ENCODE measurements around the gene CELF5.

Gene CELF5

GRCh38 chr19:3224346-3225168 lies at the start of gene CELF5:
Gene CELF5 (plus strand): TSS chr19:3224661. CDS start chr19:3224740, 79 bp downstream.
- DNase-seq: peak in 1 of 2 experiments; percentile 56

DNA sequence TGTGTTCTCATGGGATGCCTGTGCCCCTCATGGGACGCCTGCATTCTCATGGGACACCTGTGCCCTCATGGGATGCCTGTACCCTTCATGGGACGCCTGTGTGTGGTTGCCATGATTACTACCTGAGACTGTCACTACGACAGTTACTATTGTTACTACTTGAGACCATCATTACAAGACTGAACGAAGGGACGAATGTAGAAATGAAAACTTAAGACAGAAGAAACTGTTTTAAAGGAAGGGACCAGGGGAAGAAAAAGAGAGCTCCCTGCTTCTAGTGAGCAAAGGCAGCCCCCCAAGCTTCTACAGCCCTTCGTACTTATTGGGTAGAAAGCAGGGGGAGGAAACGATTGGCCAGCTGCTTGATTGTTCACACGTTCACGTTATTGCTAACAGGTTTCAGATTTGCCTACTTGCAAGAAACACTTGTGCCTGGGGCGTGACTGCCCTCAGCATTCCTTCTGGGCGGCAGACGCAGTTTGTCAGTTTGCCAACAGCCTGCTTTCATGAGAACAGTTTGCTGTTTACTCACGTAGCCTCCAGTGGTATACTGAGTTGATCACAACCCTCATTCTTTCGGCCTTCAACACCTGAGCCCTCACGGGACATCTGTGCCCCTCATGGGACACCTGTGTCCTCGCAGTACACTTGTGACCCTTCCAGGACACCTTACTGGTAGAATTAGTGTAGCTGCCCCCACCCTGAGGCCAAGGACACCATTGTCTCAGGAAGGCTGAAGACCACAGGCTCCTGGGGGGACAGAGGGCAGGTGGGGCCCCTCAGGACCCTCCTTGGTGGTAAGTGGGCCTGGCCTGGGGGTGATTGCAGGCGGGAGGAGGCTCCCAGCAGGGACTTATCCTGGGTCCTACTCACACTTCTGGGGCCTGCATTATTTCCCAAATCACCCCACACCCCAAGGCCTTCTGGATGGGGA lies 48.4 kb upstream of the CELF5 start:
- DNase-seq: peak in 1 of 2 experiments; percentile 51

GRCh38 chr19:3176715-3177501 lies 47.6 kb upstream of the CELF5 start:
- no peak for DNase-seq

- DNase-seq: no peak
Observed at GRCh38 chr19:3178377-3178972, 46.0 kb upstream of the CELF5 start, which contains the start of gene S1PR4. Gene S1PR4 (plus strand): TSS chr19:3178769. CDS start chr19:3178793, 24 bp downstream.

DNA sequence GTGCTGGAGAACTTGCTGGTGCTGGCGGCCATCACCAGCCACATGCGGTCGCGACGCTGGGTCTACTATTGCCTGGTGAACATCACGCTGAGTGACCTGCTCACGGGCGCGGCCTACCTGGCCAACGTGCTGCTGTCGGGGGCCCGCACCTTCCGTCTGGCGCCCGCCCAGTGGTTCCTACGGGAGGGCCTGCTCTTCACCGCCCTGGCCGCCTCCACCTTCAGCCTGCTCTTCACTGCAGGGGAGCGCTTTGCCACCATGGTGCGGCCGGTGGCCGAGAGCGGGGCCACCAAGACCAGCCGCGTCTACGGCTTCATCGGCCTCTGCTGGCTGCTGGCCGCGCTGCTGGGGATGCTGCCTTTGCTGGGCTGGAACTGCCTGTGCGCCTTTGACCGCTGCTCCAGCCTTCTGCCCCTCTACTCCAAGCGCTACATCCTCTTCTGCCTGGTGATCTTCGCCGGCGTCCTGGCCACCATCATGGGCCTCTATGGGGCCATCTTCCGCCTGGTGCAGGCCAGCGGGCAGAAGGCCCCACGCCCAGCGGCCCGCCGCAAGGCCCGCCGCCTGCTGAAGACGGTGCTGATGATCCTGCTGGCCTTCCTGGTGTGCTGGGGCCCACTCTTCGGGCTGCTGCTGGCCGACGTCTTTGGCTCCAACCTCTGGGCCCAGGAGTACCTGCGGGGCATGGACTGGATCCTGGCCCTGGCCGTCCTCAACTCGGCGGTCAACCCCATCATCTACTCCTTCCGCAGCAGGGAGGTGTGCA lies 45.3 kb upstream of the CELF5 start:
- DNase-seq: no peak

GRCh38 chr19:3179739-3180293 lies 44.6 kb upstream of the CELF5 start:
- DNase-seq: no peak

GRCh38 chr19:3183721-3184641 lies 40.5 kb upstream of the CELF5 start:
- DNase-seq: no peak

GRCh38 chr19:3184847-3185460 lies 39.5 kb upstream of the CELF5 start:
- DNase-seq: peak; percentile 80 to 83

- peak; percentile 95 to 96 for DNase-seq
Observed at GRCh38 chr19:3185461-3186159, 38.9 kb upstream of the CELF5 start, which contains the start of gene NCLN. Gene NCLN (plus strand): TSS chr19:3185930. CDS start chr19:3186031, 101 bp downstream.

GRCh38 chr19:3186160-3186688 lies 38.2 kb upstream of the CELF5 start:
- DNase-seq: peak in 1 of 2 experiments; percentile 20

DNA sequence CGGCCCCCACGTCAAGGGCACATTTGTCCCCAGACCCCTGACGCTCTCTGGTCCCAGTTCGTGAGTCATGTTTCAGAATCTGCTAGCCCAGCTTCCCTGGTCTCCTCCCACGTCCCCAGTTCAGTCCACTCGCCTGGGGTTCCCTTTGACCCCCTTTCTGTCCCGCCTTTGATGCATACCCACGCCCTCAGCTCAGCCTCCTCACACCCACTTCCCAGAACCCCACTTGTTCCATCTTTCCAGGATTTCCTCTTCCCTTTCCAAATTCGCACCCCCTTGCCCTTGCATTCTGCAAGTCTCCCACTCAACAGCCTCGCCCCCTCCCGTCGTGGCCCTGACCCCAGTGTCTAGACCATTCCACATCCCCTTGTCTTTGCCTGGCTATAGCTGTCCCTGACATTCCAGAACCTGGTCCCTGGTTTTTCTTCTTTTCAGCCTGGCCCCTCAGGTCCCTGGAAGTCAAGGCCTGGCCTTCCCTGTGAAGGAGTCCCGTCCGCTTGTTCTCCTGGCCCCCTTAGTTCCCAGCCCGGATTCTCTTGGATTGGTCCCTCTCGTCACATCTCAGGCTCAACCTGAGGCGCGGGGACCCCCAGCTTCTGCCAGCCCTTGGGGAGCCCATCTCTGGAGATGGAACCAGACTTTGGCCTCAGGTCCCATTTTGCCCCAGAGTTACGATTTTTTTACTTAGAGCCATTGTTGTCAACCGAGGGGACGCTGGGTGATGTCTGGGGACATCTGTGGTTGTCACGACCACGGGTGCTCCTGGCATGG lies 37.4 kb upstream of the CELF5 start:
- DNase-seq: no peak

DNA sequence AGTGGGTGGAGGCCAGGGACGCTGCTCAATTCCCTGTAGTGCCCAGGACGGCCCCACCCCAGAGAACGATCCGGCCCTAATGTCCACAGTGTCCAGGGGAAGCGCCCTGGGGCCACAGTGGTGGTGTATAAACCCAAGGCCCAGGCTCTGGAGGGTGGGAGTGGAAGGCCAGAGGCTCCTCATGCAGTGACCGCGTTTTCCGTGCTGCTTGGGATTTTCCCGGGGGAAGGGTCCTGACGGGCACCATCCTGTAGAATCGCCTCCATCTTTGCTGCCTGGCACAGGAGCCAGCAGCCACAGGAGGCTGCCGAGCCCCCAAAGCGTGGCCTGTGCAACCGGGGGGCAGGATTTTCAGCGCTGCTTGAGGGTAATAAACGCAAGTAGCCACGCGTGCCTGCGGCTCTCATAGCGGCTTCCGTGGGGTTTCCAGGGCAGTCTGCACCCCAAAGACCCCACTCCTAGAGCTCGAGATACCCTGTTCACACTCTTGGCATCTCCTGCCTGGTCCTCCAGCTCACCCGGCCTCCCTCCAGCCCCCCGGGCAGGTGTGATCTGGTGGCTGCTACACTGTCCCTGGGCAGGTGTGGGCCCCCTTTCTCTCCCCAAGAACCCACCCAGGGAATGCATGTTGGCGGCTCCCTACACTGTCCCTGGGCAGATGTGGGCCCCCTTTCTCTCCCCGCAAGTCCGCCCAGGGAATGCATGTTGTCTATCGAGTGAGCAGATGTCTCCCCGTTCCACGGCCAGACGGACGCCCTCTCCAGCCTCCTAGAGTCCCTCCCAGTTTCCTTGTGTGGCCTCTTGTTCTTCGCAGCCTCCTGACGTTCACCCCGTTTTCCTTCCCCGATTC lies 36.6 kb upstream of the CELF5 start:
- no peak for DNase-seq

DNA sequence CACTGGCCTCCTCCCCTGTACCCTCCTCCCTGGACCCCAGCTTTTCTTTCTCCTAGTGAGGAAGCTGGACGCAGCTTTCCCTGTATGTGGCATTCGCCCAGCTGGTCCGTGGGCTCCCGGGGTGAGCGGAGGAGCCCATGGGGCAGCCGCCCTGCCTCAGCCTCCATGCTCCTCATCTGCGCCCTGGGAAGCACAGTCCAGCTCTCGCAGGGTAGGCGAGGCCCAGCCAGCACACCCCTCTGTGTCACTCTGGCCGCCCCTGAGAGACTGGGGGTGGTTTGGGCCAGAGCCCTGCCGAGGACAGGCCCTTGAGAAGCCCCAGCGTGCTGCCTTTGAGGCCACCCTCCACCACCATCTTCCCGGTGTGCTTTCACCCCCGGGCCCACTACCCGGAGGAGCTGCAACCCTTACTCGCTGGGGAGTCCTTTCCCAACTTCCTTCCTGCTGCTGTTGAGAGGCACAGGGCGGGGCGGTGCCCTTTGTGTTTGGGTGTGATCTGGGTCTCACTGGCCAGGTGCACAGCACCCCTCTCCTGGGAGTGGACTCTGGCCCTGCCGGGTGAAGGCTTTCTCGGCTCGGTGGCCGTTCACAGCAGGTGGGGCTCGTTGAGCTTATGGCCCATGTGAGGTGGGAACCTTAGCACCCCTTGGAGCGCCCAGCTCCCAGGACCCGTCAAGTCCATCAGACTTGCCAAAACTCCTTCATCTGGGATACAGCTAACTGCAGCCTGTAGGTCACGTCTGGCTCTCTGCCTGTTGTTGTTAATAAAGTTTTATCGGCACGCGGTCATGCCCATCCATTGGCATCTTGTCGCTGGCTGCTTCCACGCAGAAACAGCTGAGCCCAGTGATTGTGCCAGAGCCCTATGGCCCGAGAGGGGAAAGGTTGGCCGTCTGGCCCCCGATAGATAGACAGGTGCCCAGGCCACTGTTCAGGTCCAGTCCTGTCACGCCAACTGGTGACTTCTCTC lies 35.5 kb upstream of the CELF5 start:
- no peak for DNase-seq

DNA sequence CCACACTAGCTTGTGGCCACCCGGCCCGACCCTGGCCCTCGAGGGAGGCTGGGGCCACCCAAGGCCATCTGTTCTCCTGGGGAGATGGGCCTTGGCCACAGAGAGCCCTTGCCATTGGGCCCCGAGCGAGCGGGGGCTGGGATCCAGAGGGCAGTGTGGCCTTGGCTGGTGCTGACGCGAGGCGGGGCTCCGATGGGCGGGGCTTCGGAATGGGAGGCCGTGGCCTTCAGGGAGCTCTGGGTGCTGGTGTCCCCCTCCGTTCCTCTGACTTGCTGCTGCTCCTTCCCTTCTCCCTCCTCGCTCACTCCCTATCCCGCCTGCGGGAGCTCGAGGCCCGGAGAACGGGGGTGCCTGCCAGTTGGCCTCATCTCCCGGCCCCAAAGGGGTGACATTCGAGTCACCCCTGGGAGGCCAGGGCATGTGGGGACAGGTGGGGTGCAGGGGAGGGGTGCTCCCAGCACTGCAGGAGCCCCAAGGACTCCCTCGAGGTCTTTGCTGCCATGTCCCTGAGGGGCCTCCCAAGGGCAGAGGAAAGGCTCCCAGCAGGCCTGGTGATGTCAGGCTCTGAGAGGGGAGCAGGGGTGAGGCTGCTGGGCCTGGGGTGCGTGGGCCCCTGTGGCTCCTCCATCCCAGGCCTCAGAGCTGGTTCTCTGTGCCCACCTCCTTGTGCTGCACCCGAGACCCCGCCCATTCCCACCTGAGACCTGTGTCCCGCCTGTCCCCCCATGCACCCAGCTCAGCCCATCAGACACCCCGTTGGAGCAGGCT lies 34.6 kb upstream of the CELF5 start:
- DNase-seq: no peak

DNA sequence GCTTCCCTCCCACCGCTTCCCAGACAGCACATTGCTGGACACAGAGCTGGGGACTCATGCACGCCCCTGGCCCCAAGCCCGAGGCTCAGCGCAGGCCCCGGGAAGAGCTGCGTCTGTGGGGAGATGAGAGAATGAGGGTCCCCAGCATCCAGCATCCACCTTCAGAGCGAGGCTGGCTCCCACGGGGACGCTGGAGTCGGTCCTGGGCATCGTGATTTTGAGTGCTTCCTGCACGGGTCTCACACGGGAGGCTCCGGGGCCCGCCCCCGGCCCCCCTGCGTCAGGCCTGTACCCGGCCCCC lies 34.0 kb upstream of the CELF5 start:
- DNase-seq: no peak

Data from NCI-H524 (cell line).